ENCODE measurements around the gene CTAG2. TPM values are rescaled to one million over a fixed set of nuclear protein-coding genes. Genes with fewer than 3 reads are reported as not detected.
"Not testable (repeated sequence)": the region's sequence is repeated elsewhere in the genome, so short reads cannot be mapped to it uniquely, and the experiment has no call there.

Gene CTAG2
- polyA plus RNA-seq, 6 donors from 2014 or later: not detected

DNA sequence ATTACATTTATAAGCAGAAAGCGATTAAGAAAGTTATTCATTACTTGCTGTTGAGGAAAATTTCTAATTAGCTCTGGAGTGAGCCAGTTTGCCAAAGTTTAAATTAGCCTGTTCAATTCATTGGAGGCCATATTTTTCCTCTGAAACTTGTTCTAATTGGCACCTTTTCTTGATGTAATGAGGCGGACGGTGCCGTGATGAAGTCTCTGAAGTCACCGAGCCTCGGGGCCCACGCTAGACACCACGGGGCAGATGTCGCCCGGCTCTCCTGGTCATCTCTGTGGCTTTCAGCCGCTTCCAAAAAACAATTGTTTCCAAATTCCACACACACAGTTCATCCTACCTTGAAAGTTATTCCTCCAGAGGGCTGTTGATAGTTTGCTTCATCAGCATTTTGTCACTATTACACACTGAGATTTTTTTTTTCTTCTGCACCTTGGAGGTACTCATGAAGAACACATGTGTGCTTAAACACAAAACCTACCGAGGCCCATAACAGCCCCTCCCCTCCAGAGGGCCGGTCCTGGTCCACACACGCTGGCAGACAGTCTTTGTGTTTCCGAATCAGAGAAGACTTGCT, 3.9 kb upstream of the CTAG2 start:
- Mint-ChIP-seq H3K4me1 (peaks cover 9 to 13% (median 13%) of the 10 kb centered on the region in 3 donors), H3K9me3 (peaks cover 0 to 10% (median 4%) of the 10 kb centered on the region in 7 donors), H3K27me3 (no peaks in the 10 kb centered on the region), H3K4me3 (no peak overlapping the region), H3K36me3 (no peaks in the 10 kb centered on the region), H3K27ac (no peak overlapping the region)
- DNase-seq (no peak), ATAC-seq (ENCODE audit: low read depth in 2 of 2) (no peak)

DNA sequence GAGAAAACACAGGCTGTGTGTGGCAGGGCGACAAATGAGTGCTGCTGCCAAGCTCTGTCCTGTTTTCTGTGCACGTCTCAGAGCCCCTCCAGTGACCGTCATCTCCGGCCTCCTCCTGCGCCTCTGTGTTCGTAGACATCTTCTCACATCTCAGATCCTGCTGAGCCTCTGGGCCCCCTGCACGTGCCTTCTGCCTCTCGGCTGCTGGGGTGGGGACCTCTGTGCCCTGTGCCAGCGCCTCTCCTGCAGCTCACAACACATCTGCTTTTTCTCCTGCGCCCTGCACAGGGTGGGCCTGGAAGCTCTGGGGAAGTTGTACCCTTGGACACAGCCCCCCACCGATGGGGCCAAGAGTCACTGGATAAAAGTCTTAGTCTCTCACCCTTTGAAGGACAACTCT, 2.4 kb upstream of the CTAG2 start:
- no peak overlapping the region for H3K27ac Mint-ChIP-seq
- no peaks in the 10 kb centered on the region for H3K4me1 Mint-ChIP-seq
- no peak for DNase-seq
- no peaks in the 10 kb centered on the region for H3K36me3 Mint-ChIP-seq
- peaks cover 0 to 5% (median 0%) of the 10 kb centered on the region in 7 donors for H3K9me3 Mint-ChIP-seq
- no peaks in the 10 kb centered on the region for H3K27me3 Mint-ChIP-seq
- H3K4me3 Mint-ChIP-seq: peak overlapping the region in 1 of 8 donors; percentile 53
- ATAC-seq (ENCODE audit: low read depth in 2 of 2): no peak

DNA sequence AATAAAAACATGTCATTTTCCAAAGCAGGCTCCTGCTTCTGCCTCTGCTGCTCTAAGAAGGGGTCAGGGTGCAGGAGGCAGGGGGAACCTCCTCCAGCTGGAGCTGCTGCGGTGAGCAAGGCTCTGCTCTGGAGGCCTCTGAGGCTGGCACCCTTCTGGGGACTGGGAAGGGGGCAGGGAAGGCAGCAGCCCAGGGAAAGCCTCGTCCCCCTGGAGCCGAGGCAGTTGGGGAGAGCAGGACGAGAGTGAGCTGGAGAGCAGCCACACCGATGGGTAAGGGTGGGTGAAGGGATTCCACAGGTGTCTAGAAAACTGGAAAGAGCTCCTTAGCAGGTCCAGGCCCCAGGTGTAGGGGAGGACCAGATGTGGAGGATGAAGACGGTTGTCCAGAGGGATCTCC, 2.0 kb upstream of the CTAG2 start:
- peaks cover 0 to 5% (median 0%) of the 10 kb centered on the region in 7 donors for H3K9me3 Mint-ChIP-seq
- no peaks in the 10 kb centered on the region for H3K27me3 Mint-ChIP-seq
- H3K36me3 Mint-ChIP-seq: no peaks in the 10 kb centered on the region
- ATAC-seq (ENCODE audit: low read depth in 2 of 2) (no peak), DNase-seq (no peak)
- no peak overlapping the region for H3K27ac Mint-ChIP-seq
- H3K4me3 Mint-ChIP-seq: no peak overlapping the region
- H3K4me1 Mint-ChIP-seq: no peaks in the 10 kb centered on the region

DNA sequence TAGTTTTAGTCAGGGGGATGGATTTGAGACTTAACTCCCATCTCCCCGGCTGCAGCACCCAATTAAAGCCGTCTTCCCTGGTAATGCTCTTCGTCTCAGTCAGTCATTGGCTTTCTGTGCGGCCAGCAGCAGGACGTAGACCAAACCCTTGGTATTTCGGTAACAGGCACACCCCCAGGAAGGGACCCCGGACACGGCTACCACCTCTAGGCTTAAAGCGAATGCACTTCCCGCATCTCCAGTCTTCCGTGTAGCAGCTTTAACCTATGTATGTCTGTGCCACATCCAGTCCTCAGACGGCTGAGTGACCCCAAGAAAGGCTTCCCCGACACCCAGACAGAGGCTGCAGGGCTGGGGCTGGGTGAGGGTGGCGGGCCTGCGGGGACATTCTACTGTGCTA, 1.5 kb upstream of the CTAG2 start:
- Mint-ChIP-seq H3K27ac (peak overlapping the region in 1 of 6 donors; percentile 74), H3K4me3 (no peak overlapping the region), H3K4me1 (no peaks in the 10 kb centered on the region)

DNA sequence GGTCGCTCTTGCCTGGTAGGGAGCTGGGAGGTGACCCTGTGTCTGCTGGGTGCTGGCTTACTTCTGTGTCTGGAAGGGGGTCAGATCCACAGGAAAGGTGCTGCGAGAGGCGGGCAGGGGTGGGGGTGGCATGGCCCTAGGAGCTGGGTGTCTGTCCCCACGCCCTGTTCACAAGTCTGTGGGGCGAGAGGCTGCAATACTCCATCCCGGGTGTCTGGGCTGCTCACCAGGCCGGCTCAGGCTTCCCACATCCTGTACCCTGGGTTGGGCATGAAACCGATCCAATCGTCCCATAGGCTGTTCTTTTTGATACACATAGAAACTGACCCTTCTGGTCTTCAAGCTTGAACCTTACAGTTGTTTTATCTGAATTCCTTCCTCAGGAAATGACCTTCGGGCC, 993 bp upstream of the CTAG2 start:
- Mint-ChIP-seq H3K4me1 (no peaks in the 10 kb centered on the region), H3K27me3 (no peaks in the 10 kb centered on the region), H3K36me3 (no peaks in the 10 kb centered on the region), H3K27ac (no peak overlapping the region), H3K4me3 (no peak overlapping the region), H3K9me3 (peaks cover 0 to 5% (median 0%) of the 10 kb centered on the region in 7 donors)
- no peak for DNase-seq
- ATAC-seq (ENCODE audit: low read depth in 2 of 2): no peak

More for the DNA sequence above, 1.5 kb upstream of the CTAG2 start:
- no peak for DNase-seq
- H3K36me3 Mint-ChIP-seq: no peaks in the 10 kb centered on the region
- no peaks in the 10 kb centered on the region for H3K27me3 Mint-ChIP-seq
- ATAC-seq (ENCODE audit: low read depth in 2 of 2): no peak
- peaks cover 0 to 5% (median 0%) of the 10 kb centered on the region in 7 donors for H3K9me3 Mint-ChIP-seq

DNA sequence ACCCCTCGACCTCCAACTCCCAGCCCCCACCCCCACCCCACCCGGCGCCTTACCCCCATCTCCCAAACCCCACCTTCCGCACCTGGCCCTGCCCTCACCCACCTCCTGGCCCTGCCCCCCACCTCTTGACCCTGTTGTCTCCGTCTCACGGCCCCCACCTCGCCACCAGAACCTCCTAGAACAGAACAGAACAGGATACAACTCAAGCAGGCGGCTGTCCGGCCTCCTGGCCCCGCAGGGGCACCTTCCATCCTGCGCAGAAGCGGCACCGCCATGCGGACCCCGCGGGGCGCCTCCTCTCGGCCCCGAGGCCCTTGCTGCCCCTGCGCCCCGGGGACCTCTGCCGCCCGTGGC, 354 bp downstream of the CTAG2 start:
- H3K27ac Mint-ChIP-seq: no peak overlapping the region
- ATAC-seq (ENCODE audit: low read depth in 2 of 2) (no peak), DNase-seq (no peak)
- no peaks in the 10 kb centered on the region for H3K27me3 Mint-ChIP-seq
- peaks cover 0 to 2% (median 0%) of the 10 kb centered on the region in 7 donors for H3K9me3 Mint-ChIP-seq
- no peak overlapping the region for H3K4me3 Mint-ChIP-seq
- H3K4me1 Mint-ChIP-seq: no peaks in the 10 kb centered on the region
- H3K36me3 Mint-ChIP-seq: no peaks in the 10 kb centered on the region

DNA sequence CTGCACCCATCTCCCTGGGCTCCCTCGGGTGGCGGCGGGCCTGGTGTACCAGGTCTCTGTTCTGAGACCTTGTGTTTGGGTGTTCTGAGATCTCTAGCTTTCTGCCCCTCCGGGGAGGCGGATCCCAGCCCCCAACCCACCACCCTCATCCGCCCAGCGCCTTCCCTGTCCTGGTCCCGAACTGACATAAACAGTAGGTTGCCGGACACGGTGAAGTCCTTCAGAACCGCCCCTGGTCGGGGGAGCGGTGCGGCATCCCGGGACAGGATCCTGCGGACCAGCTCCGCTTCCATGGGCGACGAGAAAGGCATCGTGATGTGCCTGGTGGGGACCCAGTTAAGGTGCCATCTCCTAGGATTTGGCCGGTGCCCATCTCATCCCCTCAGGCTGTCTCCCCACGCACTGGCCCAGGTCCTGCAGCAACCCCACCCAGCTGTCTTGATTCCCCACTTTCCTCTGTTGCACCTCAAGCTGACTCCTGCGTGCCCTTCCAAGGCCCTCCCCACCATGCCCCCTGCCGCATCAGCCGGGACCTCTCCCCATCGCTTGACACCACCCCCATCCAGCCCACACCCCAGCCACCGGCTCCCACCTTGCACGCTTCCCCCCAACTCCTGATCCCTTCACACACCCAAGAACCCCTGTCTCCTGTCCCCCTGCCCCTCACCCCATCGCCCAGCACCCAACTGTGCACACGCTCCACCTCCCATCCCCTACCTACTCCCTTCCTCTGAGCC, 900 bp downstream of the CTAG2 start:
- Mint-ChIP-seq H3K4me1 (no peaks in the 10 kb centered on the region), H3K4me3 (no peak overlapping the region), H3K27me3 (no peaks in the 10 kb centered on the region), H3K27ac (no peak overlapping the region), H3K9me3 (peaks cover 0 to 2% (median 0%) of the 10 kb centered on the region in 7 donors), H3K36me3 (no peaks in the 10 kb centered on the region)
- DNase-seq (no peak), ATAC-seq (ENCODE audit: low read depth in 2 of 2) (no peak)

DNA sequence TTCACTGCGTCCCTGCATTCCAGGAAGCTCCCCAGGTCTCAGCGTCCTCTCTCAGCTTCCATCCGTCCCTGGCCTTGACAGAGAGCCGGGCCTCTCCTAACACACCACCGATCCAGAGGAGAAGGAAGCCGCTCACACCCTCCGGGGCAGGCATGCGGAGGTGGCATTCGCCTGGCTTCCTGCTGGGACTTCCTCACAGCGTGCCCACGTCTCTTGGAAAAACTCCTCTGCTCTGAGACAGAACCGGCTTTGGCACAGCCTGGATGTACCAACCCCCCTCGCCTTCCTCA, 3.2 kb downstream of the CTAG2 start:
- Mint-ChIP-seq H3K27me3 (no peaks in the 10 kb centered on the region), H3K4me3 (no peak overlapping the region), H3K27ac (no peak overlapping the region), H3K9me3 (no peaks in the 10 kb centered on the region), H3K36me3 (no peaks in the 10 kb centered on the region), H3K4me1 (no peaks in the 10 kb centered on the region)
- no peak for ATAC-seq (ENCODE audit: low read depth in 2 of 2)
- DNase-seq: no peak

DNA sequence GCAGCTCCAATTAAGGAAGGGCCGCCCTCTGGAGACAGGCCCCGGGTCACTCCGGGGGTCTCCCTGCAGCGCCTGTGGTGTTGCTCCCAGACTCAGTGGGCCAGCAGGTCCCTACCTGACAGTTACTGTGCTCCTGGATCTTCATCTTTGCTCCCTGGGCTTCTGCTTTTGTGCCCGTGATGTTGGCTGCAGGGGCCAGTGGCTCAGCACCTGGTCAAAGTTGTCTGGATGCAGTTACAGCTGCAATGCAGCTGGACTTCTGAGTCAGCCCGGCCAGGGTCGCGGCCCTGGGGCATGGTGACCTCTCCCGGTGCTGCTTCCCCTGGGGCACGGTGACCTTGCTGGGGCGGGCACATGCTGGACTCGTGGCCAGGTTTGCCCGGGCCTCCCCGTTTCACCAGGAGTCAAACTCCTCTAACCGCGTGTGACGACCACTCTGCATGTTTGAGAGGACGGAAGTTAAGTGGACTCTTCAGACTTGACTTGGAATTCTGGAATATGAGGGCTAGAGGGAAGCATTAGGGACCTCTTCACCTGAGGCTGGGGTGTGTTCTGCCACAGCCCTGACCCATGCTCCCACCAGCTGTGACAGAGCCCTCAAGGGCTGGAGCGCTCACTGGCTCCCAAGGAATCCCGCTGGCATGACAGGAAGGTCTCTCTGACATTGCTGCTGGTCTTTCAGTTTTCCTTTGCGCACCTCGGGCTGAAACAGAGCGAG, 3.7 kb downstream of the CTAG2 start:
- no peak overlapping the region for H3K4me3 Mint-ChIP-seq
- no peaks in the 10 kb centered on the region for H3K9me3 Mint-ChIP-seq
- H3K4me1 Mint-ChIP-seq: no peaks in the 10 kb centered on the region
- H3K27ac Mint-ChIP-seq: peak overlapping the region in 1 of 6 donors; percentile 33
- ATAC-seq (ENCODE audit: low read depth in 2 of 2) (no peak), DNase-seq (no peak)
- H3K27me3 Mint-ChIP-seq: no peaks in the 10 kb centered on the region
- H3K36me3 Mint-ChIP-seq: no peaks in the 10 kb centered on the region

DNA sequence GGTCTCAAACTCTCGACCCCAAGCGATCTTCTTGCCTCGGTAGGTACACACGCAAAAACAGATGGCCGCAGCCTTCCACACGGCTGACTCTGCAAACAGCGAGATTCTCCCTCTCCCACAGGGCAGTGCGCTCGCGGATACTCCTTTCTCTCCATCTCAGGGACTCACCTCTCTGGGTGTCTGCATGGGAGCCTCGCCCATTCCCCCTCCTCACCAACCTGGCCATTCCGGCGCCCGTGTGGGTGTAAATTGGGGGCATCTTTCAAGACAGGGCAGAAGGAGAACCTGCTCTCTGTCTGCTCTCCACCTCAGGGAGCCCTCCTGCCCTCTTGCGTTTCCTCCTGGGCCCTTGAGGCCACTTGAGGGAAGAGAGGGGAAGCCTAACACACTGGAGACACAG, 4.4 kb downstream of the CTAG2 start:
- H3K27me3 Mint-ChIP-seq: no peaks in the 10 kb centered on the region
- no peak for DNase-seq

DNA sequence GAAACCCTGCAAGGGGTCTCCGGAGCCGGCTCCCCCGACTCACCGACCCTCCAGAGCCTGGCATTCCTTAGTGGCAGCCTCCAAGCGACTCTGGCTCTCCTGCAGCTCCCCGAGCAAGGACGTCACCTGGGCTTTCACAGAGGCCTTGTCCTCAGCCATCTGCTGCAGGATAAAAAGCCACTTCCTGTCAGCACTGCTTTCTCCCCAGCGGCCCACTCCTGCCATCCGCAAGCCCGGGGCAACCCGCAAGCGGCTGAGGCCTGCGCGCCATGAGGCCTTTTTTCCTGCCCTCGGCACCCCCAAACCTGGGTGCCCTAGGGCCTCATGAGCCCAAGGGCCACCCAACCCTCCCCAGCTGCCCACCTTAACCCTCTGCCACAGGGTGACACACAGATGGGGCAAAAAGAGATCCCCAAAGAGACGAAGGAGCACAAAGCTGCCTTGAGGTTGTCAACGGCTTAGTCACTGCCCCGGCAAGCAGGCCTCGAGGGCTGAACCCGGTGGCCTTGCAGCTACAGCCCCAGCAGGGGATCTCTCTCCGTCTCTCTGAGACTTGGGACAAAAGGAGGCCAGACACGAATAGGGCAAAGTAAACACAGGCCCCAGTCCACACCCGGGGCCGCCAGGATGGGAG, 7.5 kb downstream of the CTAG2 start:
- ATAC-seq (ENCODE audit: low read depth in 2 of 2); H3K4me1 Mint-ChIP-seq; H3K4me3 Mint-ChIP-seq; H3K9me3 Mint-ChIP-seq; H3K27me3 Mint-ChIP-seq; H3K36me3 Mint-ChIP-seq; DNase-seq; H3K27ac Mint-ChIP-seq: not testable (repeated sequence)

More for the DNA sequence above, 4.4 kb downstream of the CTAG2 start:
- no peak for ATAC-seq (ENCODE audit: low read depth in 2 of 2)
- no peaks in the 10 kb centered on the region for H3K36me3 Mint-ChIP-seq
- no peak overlapping the region for H3K4me3 Mint-ChIP-seq
- H3K9me3 Mint-ChIP-seq: no peaks in the 10 kb centered on the region
- H3K4me1 Mint-ChIP-seq: no peaks in the 10 kb centered on the region
- H3K27ac Mint-ChIP-seq: no peak overlapping the region

DNA sequence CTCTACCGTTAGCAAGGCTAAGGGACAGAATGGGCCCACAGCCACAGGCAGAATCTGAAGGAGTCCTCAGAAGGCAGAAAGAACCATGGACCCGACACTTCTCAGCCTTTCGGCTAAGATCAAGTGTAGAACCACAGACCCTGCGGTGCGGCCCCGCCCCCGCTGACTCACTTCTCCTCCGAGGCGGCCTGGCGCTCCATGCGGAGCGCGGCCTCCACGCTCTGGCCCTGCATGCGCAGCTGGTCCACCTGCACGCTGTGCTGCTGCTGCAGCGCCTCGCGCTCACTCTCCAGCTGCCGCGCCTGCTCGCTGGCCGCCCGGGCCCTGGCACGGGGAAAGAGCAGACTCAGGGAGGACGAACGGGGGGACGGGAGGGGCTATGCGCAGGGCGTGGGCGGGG, 9.7 kb downstream of the CTAG2 start:
- not testable (repeated sequence) for H3K9me3 Mint-ChIP-seq; ATAC-seq (ENCODE audit: low read depth in 2 of 2); H3K36me3 Mint-ChIP-seq; H3K27me3 Mint-ChIP-seq; H3K4me3 Mint-ChIP-seq; DNase-seq; H3K27ac Mint-ChIP-seq; H3K4me1 Mint-ChIP-seq

DNA sequence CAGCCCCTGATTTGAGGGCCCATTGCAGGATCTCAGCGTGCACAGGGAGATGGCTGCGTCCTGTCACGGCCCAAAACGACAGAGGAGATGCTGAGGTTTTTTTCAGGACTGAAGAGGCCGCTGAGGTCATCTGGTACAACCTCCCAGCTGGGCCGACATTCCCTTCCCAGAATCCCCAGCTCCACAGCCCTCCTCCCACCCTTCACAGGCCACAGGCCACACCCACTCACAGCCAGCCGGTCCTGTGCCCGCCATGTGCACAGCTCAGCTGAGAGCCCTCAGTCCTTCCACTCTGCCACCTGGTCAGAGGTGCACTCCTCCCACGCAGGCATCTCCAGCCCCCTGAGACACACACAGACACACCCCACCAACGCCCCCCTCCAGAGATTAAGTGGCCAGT, 11.6 kb downstream of the CTAG2 start:
- not testable (repeated sequence) for H3K4me3 Mint-ChIP-seq; H3K36me3 Mint-ChIP-seq; H3K27ac Mint-ChIP-seq; H3K27me3 Mint-ChIP-seq; DNase-seq; H3K9me3 Mint-ChIP-seq; H3K4me1 Mint-ChIP-seq; ATAC-seq (ENCODE audit: low read depth in 2 of 2)

DNA sequence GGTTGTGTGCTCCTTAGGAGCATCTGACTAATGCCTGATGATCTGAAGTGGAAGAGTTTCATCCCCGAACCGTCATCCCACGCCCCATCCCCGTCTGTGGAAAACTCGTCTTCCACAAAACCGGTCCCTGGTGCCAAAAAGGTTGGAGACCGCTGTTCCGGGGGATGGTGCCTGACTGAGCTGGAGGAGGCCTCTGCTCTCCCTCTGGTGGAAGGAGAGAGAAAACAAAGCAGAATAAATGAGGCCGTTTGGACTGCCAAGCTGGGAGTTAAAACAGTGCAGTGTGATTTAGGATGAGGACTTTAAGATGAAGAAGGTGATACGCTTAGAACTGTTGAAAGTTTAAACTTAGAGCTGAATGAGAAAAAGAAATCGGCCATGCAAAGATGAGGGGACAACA, 19.7 kb downstream of the CTAG2 start:
- not testable (repeated sequence) for ATAC-seq (ENCODE audit: low read depth in 2 of 2); H3K36me3 Mint-ChIP-seq; H3K4me3 Mint-ChIP-seq; DNase-seq; H3K9me3 Mint-ChIP-seq; H3K27ac Mint-ChIP-seq; H3K27me3 Mint-ChIP-seq; H3K4me1 Mint-ChIP-seq

Measured in naive B cell (primary cell).